HEK293 (cell line): ENCODE measurements around the gene PARP6.

Experiments
- CTCF ChIA-PET: fragments of 350-600 bp; formaldehyde crosslinking; extraction: SDS; loops from one replicate; lab custom pipeline; 2021; ENCODE audit warnings: antibody characterized with exemption; lab: Yijun Ruan, JAX
- POLR2A ChIA-PET: fragments of 300-600 bp; formaldehyde crosslinking; extraction: SDS; loops from one replicate; lab custom pipeline; 2020; ENCODE audit warnings: antibody characterized with exemption, inconsistent platforms; lab: Yijun Ruan, JAX
- H3K27ac ChIP-seq: fragments of 200-500 bp; sonication (Bioruptor generic); 2 replicates; pipeline ENCODE4 v1.5.1; 2014; ENCODE audit warnings: low read depth, low read length, control low read depth, inconsistent platforms; ENCODE audit errors: extremely low read depth
- H3K36me3 ChIP-seq, 2 experiments: fragments of 200-500 bp in 1 of 2; sonication (Bioruptor generic) in 1 of 2; 1 replicate in 1 of 2; 2 replicates in 1 of 2; pipeline ENCODE4 v1.5.1; 2014 to 2017; ENCODE audit warnings: inconsistent platforms in 2 of 2, low read length in 2 of 2; ENCODE audit not compliant: control insufficient read depth in 2 of 2, insufficient read depth in 1 of 2
- H3K4me1 ChIP-seq: fragments of 200-500 bp; sonication (Bioruptor generic); 2 replicates; pipeline ENCODE4 v1.5.1; 2014; ENCODE audit warnings: mild to moderate bottlenecking, low read length, inconsistent platforms; ENCODE audit not compliant: control insufficient read depth, insufficient read depth
- H3K4me3 ChIP-seq: 2 replicates; pipeline ENCODE4 v1.5.1; 2011; ENCODE audit warnings: low read depth, mild to moderate bottlenecking, control low read depth, low read length, moderate library complexity
- H3K9me3 ChIP-seq: fragments of 200-500 bp; sonication (Bioruptor generic); 2 replicates; pipeline ENCODE4 v1.5.1; 2014; ENCODE audit warnings: low read depth, low read length, inconsistent platforms; ENCODE audit not compliant: control insufficient read depth, insufficient read depth
- EGR2 ChIP-seq: fragments of 450-650 bp; formaldehyde crosslinking; IDR thresholded peaks from 2 replicates; pipeline ENCODE4 v1.5.1; 2016; ENCODE audit warnings: low read depth, missing biosample characterization, missing genetic modification characterization
- ZFHX2 ChIP-seq: fragments of 450-650 bp; formaldehyde crosslinking; conservative IDR thresholded peaks from 2 replicates; pipeline ENCODE4 v1.5.1; 2016; ENCODE audit warnings: missing biosample characterization, missing genetic modification characterization
- ZNF114 ChIP-seq: fragments of 450-650 bp; formaldehyde crosslinking; IDR thresholded peaks from 2 replicates; pipeline ENCODE4 v1.5.0; 2017; ENCODE audit warnings: missing biosample characterization, missing genetic modification characterization
- ZNF140 ChIP-seq: fragments of 450-650 bp; formaldehyde crosslinking; IDR thresholded peaks from 2 replicates; pipeline ENCODE4 v1.5.1; 2016; ENCODE audit warnings: missing biosample characterization, missing genetic modification characterization
- ZNF146 ChIP-seq: fragments of 450-650 bp; formaldehyde crosslinking; IDR thresholded peaks from 2 replicates; pipeline ENCODE4 v1.5.1; 2016; ENCODE audit warnings: missing biosample characterization, missing genetic modification characterization
- ZNF19 ChIP-seq: fragments of 450-650 bp; formaldehyde crosslinking; IDR thresholded peaks from 2 replicates; pipeline ENCODE4; 2016; ENCODE audit warnings: missing biosample characterization, missing genetic modification characterization, low read depth
- ZNF2 ChIP-seq: fragments of 450-650 bp; formaldehyde crosslinking; IDR thresholded peaks from 2 replicates; pipeline ENCODE4 v1.5.1; 2016; ENCODE audit warnings: missing biosample characterization, missing genetic modification characterization
- ZNF211 ChIP-seq: fragments of 450-650 bp; formaldehyde crosslinking; IDR thresholded peaks from 2 replicates; pipeline ENCODE4 v1.5.1; 2016; ENCODE audit warnings: low read depth, missing biosample characterization, missing genetic modification characterization
- ZNF37A ChIP-seq: fragments of 450-650 bp; IDR thresholded peaks from 2 replicates; pipeline ENCODE4 v1.5.1; 2018; ENCODE audit warnings: missing biosample characterization, missing genetic modification characterization
- ZNF394 ChIP-seq: fragments of 450-650 bp; formaldehyde crosslinking; IDR thresholded peaks from 2 replicates; pipeline ENCODE4 v1.5.1; 2016; ENCODE audit warnings: missing biosample characterization, missing genetic modification characterization, mild to moderate bottlenecking, moderate library complexity, borderline replicate concordance
- ZNF48 ChIP-seq: fragments of 450-650 bp; formaldehyde crosslinking; IDR thresholded peaks from 2 replicates; pipeline ENCODE4 v1.5.1; 2016; ENCODE audit warnings: missing biosample characterization, missing genetic modification characterization
- ZNF629 ChIP-seq: fragments of 450-650 bp; formaldehyde crosslinking; IDR thresholded peaks from 2 replicates; pipeline ENCODE4 v1.5.1; 2017; ENCODE audit warnings: missing biosample characterization, missing genetic modification characterization
- ZNF660 ChIP-seq: fragments of 450-650 bp; IDR thresholded peaks from 2 replicates; pipeline ENCODE4 v1.5.1; 2018; ENCODE audit warnings: missing biosample characterization, mild to moderate bottlenecking, missing genetic modification characterization
- ZNF76 ChIP-seq: fragments of 450-650 bp; formaldehyde crosslinking; IDR thresholded peaks from 2 replicates; pipeline ENCODE4; 2016; ENCODE audit warnings: low read depth, missing biosample characterization, missing genetic modification characterization, borderline replicate concordance
- ZNF768 ChIP-seq: fragments of 450-650 bp; formaldehyde crosslinking; IDR thresholded peaks from 2 replicates; pipeline ENCODE4 v1.5.1; 2018; ENCODE audit warnings: missing biosample characterization, mild to moderate bottlenecking, missing genetic modification characterization
- ZNF837 ChIP-seq: fragments of 450-650 bp; formaldehyde crosslinking; IDR thresholded peaks from 2 replicates; pipeline ENCODE4 v1.5.1; 2016; ENCODE audit warnings: missing biosample characterization, missing genetic modification characterization
- TF ChIP-seq, protein P1 (sequence below): fragments of 450-650 bp; formaldehyde crosslinking; IDR thresholded peaks from 2 replicates; pipeline ENCODE4 v1.5.1; 2016; ENCODE audit warnings: missing biosample characterization, missing genetic modification characterization, borderline replicate concordance
- TF ChIP-seq, protein P2 (sequence below): fragments of 450-650 bp; IDR thresholded peaks from 2 replicates; pipeline ENCODE4 v1.5.1; 2018; ENCODE audit warnings: missing biosample characterization, mild to moderate bottlenecking, missing genetic modification characterization
- TF ChIP-seq, protein P3 (sequence below): fragments of 450-650 bp; formaldehyde crosslinking; IDR thresholded peaks from 2 replicates; pipeline ENCODE4 v1.5.1; 2016; ENCODE audit warnings: missing biosample characterization, missing genetic modification characterization
- TF ChIP-seq, protein P4 (sequence below): fragments of 450-650 bp; formaldehyde crosslinking; IDR thresholded peaks from 2 replicates; pipeline ENCODE4 v1.5.1; 2016; ENCODE audit warnings: missing biosample characterization, missing genetic modification characterization
- TF ChIP-seq, protein P5 (sequence below): fragments of 450-650 bp; formaldehyde crosslinking; IDR thresholded peaks from 2 replicates; pipeline ENCODE4 v1.5.1; 2016; ENCODE audit warnings: missing biosample characterization, missing genetic modification characterization
- TF ChIP-seq, protein P6 (sequence below): fragments of 450-650 bp; formaldehyde crosslinking; IDR thresholded peaks from 2 replicates; pipeline ENCODE4 v1.5.1; 2017; ENCODE audit warnings: missing biosample characterization, missing genetic modification characterization

Gene PARP6

DNA sequence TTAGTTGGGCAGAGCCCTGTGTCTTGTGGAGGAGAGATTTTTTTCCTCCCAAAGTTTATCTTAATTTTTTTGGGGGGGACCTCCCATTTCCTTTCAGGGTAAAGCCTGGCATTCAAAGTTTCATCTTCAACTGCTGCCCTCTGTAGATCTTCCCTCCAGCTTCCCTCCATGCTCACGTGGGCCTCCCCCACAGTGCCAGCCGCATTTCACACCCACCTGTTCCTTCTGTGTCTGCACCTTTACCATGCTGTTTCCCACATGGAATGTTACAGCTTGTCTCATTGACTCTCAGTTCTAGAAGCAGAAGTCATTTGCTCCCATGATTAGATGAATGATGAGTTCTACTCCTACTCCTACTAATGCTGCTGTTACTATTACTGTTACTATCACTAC lies 41.1 kb upstream of the PARP6 start:
- TF ChIP-seq ZNF19 (no peak), EGR2 (tag by site-specific recombination) (peak; percentile 22; the same call in 1 of the 2 replicates), ZNF114 (tag by site-specific recombination) (no peak), ZNF211 (tag by site-specific recombination) (no peak), ZNF394 (tag by site-specific recombination) (no peak), ZNF629 (tag by site-specific recombination) (no peak), ZNF837 (tag by site-specific recombination) (no peak), ZNF37A (tag by site-specific recombination) (no peak), ZNF768 (tag by site-specific recombination) (no peak), ZNF146 (no peak), ZFHX2 (tag by site-specific recombination) (peak; percentile 34)
- TF ChIP-seq, protein P1, sequence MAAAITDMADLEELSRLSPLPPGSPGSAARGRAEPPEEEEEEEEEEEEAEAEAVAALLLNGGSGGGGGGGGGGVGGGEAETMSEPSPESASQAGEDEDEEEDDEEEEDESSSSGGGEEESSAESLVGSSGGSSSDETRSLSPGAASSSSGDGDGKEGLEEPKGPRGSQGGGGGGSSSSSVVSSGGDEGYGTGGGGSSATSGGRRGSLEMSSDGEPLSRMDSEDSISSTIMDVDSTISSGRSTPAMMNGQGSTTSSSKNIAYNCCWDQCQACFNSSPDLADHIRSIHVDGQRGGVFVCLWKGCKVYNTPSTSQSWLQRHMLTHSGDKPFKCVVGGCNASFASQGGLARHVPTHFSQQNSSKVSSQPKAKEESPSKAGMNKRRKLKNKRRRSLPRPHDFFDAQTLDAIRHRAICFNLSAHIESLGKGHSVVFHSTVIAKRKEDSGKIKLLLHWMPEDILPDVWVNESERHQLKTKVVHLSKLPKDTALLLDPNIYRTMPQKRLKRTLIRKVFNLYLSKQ, result no peak
- TF ChIP-seq, protein P2, sequence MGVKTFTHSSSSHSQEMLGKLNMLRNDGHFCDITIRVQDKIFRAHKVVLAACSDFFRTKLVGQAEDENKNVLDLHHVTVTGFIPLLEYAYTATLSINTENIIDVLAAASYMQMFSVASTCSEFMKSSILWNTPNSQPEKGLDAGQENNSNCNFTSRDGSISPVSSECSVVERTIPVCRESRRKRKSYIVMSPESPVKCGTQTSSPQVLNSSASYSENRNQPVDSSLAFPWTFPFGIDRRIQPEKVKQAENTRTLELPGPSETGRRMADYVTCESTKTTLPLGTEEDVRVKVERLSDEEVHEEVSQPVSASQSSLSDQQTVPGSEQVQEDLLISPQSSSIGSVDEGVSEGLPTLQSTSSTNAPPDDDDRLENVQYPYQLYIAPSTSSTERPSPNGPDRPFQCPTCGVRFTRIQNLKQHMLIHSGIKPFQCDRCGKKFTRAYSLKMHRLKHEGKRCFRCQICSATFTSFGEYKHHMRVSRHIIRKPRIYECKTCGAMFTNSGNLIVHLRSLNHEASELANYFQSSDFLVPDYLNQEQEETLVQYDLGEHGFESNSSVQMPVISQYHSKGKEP (tag by site-specific recombination), result no peak
- TF ChIP-seq, protein P3, sequence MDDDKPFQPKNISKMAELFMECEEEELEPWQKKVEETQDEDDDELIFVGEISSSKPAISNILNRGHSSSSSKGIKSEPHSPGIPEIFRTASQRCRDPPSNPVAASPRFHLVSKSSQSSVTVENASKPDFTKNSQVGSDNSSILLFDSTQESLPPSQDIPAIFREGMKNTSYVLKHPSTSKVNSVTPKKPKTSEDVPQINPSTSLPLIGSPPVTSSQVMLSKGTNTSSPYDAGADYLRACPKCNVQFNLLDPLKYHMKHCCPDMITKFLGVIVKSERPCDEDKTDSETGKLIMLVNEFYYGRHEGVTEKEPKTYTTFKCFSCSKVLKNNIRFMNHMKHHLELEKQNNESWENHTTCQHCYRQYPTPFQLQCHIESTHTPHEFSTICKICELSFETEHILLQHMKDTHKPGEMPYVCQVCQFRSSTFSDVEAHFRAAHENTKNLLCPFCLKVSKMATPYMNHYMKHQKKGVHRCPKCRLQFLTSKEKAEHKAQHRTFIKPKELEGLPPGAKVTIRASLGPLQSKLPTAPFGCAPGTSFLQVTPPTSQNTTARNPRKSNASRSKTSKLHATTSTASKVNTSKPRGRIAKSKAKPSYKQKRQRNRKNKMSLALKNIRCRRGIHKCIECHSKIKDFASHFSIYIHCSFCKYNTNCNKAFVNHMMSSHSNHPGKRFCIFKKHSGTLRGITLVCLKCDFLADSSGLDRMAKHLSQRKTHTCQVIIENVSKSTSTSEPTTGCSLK, result no peak
- TF ChIP-seq, protein P4, sequence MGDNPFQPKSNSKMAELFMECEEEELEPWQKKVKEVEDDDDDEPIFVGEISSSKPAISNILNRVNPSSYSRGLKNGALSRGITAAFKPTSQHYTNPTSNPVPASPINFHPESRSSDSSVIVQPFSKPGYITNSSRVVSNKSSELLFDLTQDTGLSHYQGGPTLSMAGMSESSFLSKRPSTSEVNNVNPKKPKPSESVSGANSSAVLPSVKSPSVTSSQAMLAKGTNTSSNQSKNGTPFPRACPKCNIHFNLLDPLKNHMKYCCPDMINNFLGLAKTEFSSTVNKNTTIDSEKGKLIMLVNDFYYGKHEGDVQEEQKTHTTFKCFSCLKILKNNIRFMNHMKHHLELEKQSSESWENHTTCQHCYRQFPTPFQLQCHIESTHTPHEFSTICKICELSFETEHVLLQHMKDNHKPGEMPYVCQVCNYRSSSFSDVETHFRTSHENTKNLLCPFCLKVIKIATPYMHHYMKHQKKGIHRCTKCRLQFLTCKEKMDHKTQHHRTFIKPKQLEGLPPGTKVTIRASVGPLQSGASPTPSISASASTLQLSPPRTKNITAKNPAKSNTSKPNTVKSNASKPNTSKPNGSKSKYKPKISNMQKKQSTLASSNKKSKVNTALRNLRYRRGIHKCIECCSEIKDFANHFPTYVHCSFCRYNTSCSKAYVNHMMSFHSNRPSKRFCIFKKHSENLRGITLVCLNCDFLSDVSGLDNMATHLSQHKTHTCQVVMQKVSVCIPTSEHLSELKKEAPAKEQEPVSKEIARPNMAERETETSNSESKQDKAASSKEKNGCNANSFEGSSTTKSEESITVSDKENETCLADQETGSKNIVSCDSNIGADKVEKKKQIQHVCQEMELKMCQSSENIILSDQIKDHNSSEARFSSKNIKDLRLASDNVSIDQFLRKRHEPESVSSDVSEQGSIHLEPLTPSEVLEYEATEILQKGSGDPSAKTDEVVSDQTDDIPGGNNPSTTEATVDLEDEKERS (tag by site-specific recombination), result no peak
- TF ChIP-seq, all 188 proteins: peak for 2
- no peak overlapping the region for H3K27ac ChIP-seq
- H3K9me3 ChIP-seq, result no peaks in the 10 kb centered on the region
- H3K4me3 ChIP-seq, result no peak overlapping the region
- CTCF ChIA-PET, result interaction anchor here (0.6 to 3.2 kb wide), 24 partner anchors 10 to 357 kb away, joined by 3 to 24 read pairs (median 4); no protein-coding TSS in a partner anchor
- no peaks in the 10 kb centered on the region for H3K4me1 ChIP-seq
- POLR2A ChIA-PET, result interaction anchor here (1.2 to 1.4 kb wide), 3 partner anchors 62 to 373 kb away, joined by 3 read pairs; partner anchors contain the start of genes BBS4, HEXA and HIGD2B
- H3K36me3 ChIP-seq, result no peaks in the 10 kb centered on the region

DNA sequence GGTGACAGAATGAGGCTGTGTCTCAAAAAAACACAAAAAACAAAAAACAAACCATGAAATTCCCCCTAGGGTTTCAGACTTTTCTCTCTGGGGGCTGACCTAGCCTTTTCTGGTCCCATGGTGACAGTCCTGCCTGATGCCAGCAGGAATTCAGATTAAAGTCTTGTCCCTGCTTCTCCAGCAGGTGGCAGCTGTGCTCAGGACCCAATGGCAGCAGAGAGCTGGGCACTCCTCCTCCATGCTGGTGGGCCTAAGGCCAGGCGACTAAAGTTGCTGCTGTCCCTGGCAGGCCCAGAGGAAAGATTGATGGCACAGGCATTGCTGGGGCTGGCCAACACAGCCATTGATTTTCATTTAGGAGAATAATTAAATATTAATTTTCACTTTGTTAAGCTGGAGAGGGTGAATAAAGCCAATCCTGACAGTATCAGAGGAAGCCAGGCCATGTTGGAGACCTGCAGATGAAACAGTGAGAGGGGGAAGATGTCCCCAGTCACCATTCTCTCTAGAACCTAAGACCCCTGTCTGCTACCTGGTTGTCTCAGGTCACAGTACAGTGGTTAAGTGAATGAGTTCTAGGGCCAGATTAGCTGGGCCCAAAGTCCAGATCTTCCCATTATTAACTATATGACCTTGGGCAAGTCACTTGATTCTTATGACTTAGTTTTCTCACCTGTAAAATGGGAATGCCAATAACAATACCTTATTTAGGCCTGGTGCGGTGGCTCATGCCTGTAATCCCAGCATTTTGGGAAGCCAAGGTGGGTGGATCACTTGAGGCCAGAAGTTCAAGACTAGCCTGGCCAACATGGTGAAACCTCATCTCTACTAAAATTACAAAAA lies 40.5 kb upstream of the PARP6 start:
- ChIA-PET POLR2A (interaction anchor here (1.2 to 1.4 kb wide), 3 partner anchors 63 to 374 kb away, joined by 3 read pairs; partner anchors contain the start of genes BBS4, HEXA and HIGD2B), CTCF (interaction anchor here (0.5 to 3.2 kb wide), 38 partner anchors 8 to 1218 kb away, joined by 3 to 24 read pairs (median 3); no protein-coding TSS in a partner anchor)
- Histone ChIP-seq H3K36me3 (no peaks in the 10 kb centered on the region), H3K27ac (no peak overlapping the region), H3K4me3 (no peak overlapping the region), H3K4me1 (no peaks in the 10 kb centered on the region), H3K9me3 (no peaks in the 10 kb centered on the region)
- TF ChIP-seq ZNF660 (tag by site-specific recombination) (peak; percentile 7; the same call in 1 of the 2 replicates), ZNF48 (no peak), ZNF2 (peak; percentile 95), ZNF140 (tag by site-specific recombination) (no peak), ZNF76 (tag by site-specific recombination) (no peak)
- TF ChIP-seq, protein P5, sequence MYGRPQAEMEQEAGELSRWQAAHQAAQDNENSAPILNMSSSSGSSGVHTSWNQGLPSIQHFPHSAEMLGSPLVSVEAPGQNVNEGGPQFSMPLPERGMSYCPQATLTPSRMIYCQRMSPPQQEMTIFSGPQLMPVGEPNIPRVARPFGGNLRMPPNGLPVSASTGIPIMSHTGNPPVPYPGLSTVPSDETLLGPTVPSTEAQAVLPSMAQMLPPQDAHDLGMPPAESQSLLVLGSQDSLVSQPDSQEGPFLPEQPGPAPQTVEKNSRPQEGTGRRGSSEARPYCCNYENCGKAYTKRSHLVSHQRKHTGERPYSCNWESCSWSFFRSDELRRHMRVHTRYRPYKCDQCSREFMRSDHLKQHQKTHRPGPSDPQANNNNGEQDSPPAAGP (tag by site-specific recombination), result no peak
- TF ChIP-seq, protein P6, sequence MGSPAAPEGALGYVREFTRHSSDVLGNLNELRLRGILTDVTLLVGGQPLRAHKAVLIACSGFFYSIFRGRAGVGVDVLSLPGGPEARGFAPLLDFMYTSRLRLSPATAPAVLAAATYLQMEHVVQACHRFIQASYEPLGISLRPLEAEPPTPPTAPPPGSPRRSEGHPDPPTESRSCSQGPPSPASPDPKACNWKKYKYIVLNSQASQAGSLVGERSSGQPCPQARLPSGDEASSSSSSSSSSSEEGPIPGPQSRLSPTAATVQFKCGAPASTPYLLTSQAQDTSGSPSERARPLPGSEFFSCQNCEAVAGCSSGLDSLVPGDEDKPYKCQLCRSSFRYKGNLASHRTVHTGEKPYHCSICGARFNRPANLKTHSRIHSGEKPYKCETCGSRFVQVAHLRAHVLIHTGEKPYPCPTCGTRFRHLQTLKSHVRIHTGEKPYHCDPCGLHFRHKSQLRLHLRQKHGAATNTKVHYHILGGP (tag by site-specific recombination), result no peak
